DMS114 treated with DMSO at 0.1 percent for 48 hours (cell line): Measurements from ENCODE around the gene NSD1.

Source experiments
- DNase-seq: peaks from one replicate; lab custom pipeline; 2025; ENCODE audit not compliant: unreplicated experiment; lab: John Stamatoyannopoulos, UW

Gene NSD1

GRCh38 chr5:177349362-177349647, 215.7 kb downstream of the NSD1 start:
- no peak for DNase-seq

DNA sequence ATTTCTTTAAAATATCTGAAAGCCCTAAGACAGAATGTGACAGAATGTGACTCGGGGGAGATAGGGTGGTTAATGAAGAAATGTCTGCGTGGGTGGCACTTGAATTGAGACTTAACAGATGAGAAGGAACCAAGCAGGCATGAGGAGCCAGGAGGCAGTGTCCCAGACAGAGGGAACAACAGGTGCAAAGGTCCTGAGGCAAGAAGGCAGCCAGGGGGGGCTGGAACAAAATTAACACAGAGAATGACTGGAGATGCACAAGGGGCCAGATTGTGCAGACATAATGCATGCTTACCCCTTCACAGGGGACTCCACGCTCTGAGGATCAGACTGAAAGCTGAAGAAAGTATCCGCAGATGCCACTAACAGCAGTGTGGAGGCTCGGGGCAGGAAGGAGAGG, 216.2 kb downstream of the NSD1 start:
- no peak for DNase-seq
